K562 (cell line): ENCODE data around the gene RABL6. TPM values are rescaled to one million over a fixed set of nuclear protein-coding genes. Genes with fewer than 3 reads are reported as not detected.

Experiments
- ARID1B ChIP-seq: fragments of 450-650 bp; IDR thresholded peaks from 2 replicates; pipeline ENCODE4 v1.6.1; 2016; ENCODE audit warnings: antibody characterized with exemption, mild to moderate bottlenecking, inconsistent platforms
- ERF ChIP-seq: fragments of 450-650 bp; formaldehyde crosslinking; IDR thresholded peaks from 2 replicates; pipeline ENCODE4 v1.4.0; 2020; ENCODE audit warnings: mild to moderate bottlenecking, mixed read lengths
- FOXP1 ChIP-seq: sonication (generic); formaldehyde crosslinking; IDR thresholded peaks from 2 replicates; pipeline ENCODE4 v1.8.0; 2022; ENCODE audit warnings: mild to moderate bottlenecking, missing genetic modification reagents
- GTF2E2 ChIP-seq: fragments of 200-800 bp; sonication (Bioruptor generic); IDR thresholded peaks from 2 replicates; pipeline ENCODE4 v1.6.1; 2016; ENCODE audit warnings: missing genetic modification characterization, missing compliant biosample characterization
- HDAC1 ChIP-seq, 2 experiments: fragments of 450-650 bp; IDR thresholded peaks; 2 replicates each; pipeline ENCODE4 v1.6.1; 2016 to 2017; ENCODE audit warnings: inconsistent platforms in 1 of 2, mild to moderate bottlenecking in 1 of 2, moderate library complexity in 1 of 2
- HDGF ChIP-seq: fragments of 450-650 bp; IDR thresholded peaks from 2 replicates; pipeline ENCODE4 v1.6.1; 2016
- L3MBTL2 ChIP-seq: fragments of 450-650 bp; IDR thresholded peaks from 2 replicates; pipeline ENCODE4 v1.6.1; 2016; ENCODE audit warnings: mild to moderate bottlenecking, moderate library complexity
- LEF1 ChIP-seq: fragments of 450-650 bp; IDR thresholded peaks from 2 replicates; pipeline ENCODE4 v1.6.1; 2016; ENCODE audit warnings: mild to moderate bottlenecking
- MECOM ChIP-seq: fragments of 250-450 bp; sonication (Bioruptor Pico); IDR thresholded peaks from 2 replicates; pipeline ENCODE4 v1.8.0; 2022; ENCODE audit warnings: inconsistent platforms
- MTA2 ChIP-seq: fragments of 450-650 bp; IDR thresholded peaks from 2 replicates; pipeline ENCODE4 v1.6.1; 2016; ENCODE audit warnings: low read depth
- NCOR1 ChIP-seq: fragments of 450-650 bp; IDR thresholded peaks from 2 replicates; pipeline ENCODE4 v1.6.1; 2016; ENCODE audit warnings: mild to moderate bottlenecking, moderate library complexity
- NFRKB ChIP-seq: fragments of 450-650 bp; IDR thresholded peaks from 2 replicates; pipeline ENCODE4 v1.6.1; 2016; ENCODE audit warnings: low read depth
- RBBP5 ChIP-seq: fragments of 200-600 bp; sonication (generic); IDR thresholded peaks from 2 replicates; pipeline ENCODE4 v1.6.1; 2012; ENCODE audit warnings: borderline replicate concordance, mild to moderate bottlenecking, low read length, control low read depth, inconsistent platforms; ENCODE audit not compliant: insufficient read depth, poor library complexity, severe bottlenecking
- RNF2 ChIP-seq: sonication (generic); IDR thresholded peaks from 2 replicates; pipeline ENCODE4 v1.6.1; 2016
- SOX6 ChIP-seq: fragments of 450-650 bp; IDR thresholded peaks from 2 replicates; pipeline ENCODE4 v1.6.1; 2014; ENCODE audit warnings: mild to moderate bottlenecking
- TAL1 ChIP-seq: fragments of 450-650 bp; IDR thresholded peaks from 2 replicates; pipeline ENCODE4 v1.6.1; 2016; ENCODE audit warnings: mild to moderate bottlenecking
- TRIM24 ChIP-seq, 2 experiments: fragments of 450-650 bp; IDR thresholded peaks; 2 replicates each; pipeline ENCODE4 v1.6.1; 2016
- ZEB2 ChIP-seq: fragments of 450-650 bp; IDR thresholded peaks from 2 replicates; pipeline ENCODE4 v1.6.1; 2016
- ZFP1 ChIP-seq: fragments of 450-650 bp; formaldehyde crosslinking; IDR thresholded peaks from 2 replicates; pipeline ENCODE4 v1.4.0; 2020; ENCODE audit warnings: mild to moderate bottlenecking, mixed read lengths
- ZNF263 ChIP-seq: sonication (generic); formaldehyde crosslinking; IDR thresholded peaks from 2 replicates; pipeline ENCODE4 v1.8.0; 2022; ENCODE audit warnings: mild to moderate bottlenecking, missing genetic modification reagents, borderline replicate concordance
- polyA plus RNA-seq, 8 experiments: library from polyadenylated mRNA; depleted of rRNA in 4 of 8; stranded (reverse) in 5 of 8; unstranded in 3 of 8; fragments of >200 nt; fragmentation: Nextera tagmentation in 2 of 8; fragmentation: Illumina TruSeq in 1 of 8; extraction: Ambion mirVana in 2 of 8; extraction: Trizol in 1 of 8; gene quantifications; 2 replicates each; pipeline versions ENCODE4 v1.2.1 to v1.2.3, GENCODE V29; 2011 to 2014; ENCODE audit warnings: inconsistent platforms in 1 of 8, missing spikeins in 1 of 8
- total RNA-seq, 7 experiments: library from RNA; depleted of rRNA in 6 of 7; stranded (reverse); fragments of >200 nt in 6 of 7; fragmentation: Illumina TruSeq in 2 of 7; extraction: Trizol in 2 of 7; gene quantifications; 2 replicates each; pipeline versions ENCODE4 v1.2.1 to v1.2.3, GENCODE V29; 2011 to 2021; ENCODE audit warnings: low replicate concordance in 1 of 7
- TF ChIP-seq, protein P1 (sequence below), 2 experiments: fragments of 450-650 bp; conservative IDR thresholded peaks; 2 replicates each; pipeline ENCODE4 v1.6.1; 2017; ENCODE audit warnings: mild to moderate bottlenecking in 2 of 2, moderate library complexity in 2 of 2
- TF ChIP-seq, protein P2 (sequence below): sonication (generic); IDR thresholded peaks from 2 replicates; pipeline ENCODE4 v1.6.1; 2016
- TF ChIP-seq, protein P3 (sequence below): fragments of 450-650 bp; IDR thresholded peaks from 2 replicates; pipeline ENCODE4 v1.6.1; 2017; ENCODE audit warnings: antibody characterized with exemption, mild to moderate bottlenecking

RABL6 gene
- total and polyA plus RNA-seq, 9 of the 15 experiments (the other 6 are each of a cell fraction or from before 2014, with no cell fraction given), result 5.6 to 181 (median 84.5) TPM

DNA sequence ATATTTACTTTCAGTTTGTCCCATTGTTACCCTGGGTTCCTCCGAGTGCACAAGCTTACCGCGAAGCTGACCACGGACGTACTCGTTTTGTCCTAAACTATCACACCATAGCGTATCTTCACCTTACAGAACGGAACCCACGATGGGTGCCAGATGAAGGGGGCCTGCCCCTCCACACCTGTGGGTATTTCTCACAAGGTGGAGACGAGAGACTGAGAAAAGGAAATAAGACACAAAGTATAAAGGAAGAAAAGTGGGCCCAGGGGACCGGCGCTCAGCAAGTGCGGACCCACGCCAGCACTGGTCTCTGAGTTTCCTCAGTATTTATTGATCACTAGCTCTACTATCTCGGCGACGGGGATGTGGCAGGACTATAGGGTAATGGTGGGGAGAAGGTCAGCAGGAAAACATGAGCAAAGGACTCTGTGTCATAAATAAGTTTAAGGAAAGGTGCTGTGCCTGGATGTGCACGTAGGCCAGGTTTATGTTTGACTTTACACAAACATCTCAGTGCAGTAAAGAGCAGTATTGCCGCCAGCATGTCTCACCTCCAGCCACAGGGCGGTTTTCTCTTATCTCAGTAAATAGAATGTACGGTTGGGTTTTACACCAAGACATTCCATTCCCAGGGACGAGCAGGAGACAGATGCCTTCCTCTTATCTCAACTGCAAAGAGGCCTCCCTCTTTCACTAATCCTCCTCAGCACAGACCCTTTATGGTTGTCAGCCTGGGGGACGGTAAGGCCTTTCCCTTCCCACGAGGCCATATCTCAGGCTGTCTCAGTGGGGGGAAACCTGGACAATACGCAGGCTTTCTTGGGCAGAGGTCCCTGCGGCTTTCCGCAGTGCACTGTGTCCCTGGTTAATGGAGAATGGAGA lies 18.9 kb upstream of the RABL6 start (continued):
- TF ChIP-seq, protein P1, sequence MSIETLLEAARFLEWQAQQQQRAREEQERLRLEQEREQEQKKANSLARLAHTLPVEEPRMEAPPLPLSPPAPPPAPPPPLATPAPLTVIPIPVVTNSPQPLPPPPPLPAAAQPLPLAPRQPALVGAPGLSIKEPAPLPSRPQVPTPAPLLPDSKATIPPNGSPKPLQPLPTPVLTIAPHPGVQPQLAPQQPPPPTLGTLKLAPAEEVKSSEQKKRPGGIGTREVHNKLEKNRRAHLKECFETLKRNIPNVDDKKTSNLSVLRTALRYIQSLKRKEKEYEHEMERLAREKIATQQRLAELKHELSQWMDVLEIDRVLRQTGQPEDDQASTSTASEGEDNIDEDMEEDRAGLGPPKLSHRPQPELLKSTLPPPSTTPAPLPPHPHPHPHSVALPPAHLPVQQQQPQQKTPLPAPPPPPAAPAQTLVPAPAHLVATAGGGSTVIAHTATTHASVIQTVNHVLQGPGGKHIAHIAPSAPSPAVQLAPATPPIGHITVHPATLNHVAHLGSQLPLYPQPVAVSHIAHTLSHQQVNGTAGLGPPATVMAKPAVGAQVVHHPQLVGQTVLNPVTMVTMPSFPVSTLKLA (conservative IDR thresholded peaks at IDR 0.05), result peak; percentile 46 to 51; a peak in 3 of 4 replicates
- 0 out of 2 replicates have a peak, but pooled peaks have one; percentile 54 for TF ChIP-seq NFRKB
- peak; percentile 29; the same call in 1 of the 2 replicates for TF ChIP-seq ZNF263 (CRISPR knock-in tag)
- TF ChIP-seq MTA2, result peak; percentile 45; the same call in 1 of the 2 replicates
- TF ChIP-seq NCOR1, result peak; percentile 83
- TF ChIP-seq RNF2, result peak; percentile 71; the same call in 1 of the 2 replicates
- peak; percentile 74 for TF ChIP-seq TAL1
- peak; percentile 56 for TF ChIP-seq RBBP5
- TF ChIP-seq ZEB2, result peak; percentile 71; the same call in 1 of the 2 replicates
- peak in 1 of 2 experiments; percentile 50; a peak in 1 of 4 replicates for TF ChIP-seq HDAC1 (IDR thresholded peaks at IDR 0.05)
- TF ChIP-seq MECOM (CRISPR knock-in tag), result peak; percentile 25; the same call in 1 of the 2 replicates
- TF ChIP-seq SOX6, result peak; percentile 75
- peak; percentile 84 for TF ChIP-seq ARID1B
- TF ChIP-seq L3MBTL2, result peak; percentile 46; the same call in 1 of the 2 replicates
- 0 out of 2 replicates have a peak, but pooled peaks have one; percentile 2 for TF ChIP-seq ZFP1
- peak; percentile 35 to 46; a peak in 1 of 4 replicates for TF ChIP-seq TRIM24 (IDR thresholded peaks at IDR 0.05)
- TF ChIP-seq ERF (CRISPR knock-in tag), result 0 out of 2 replicates have a peak, but pooled peaks have one; percentile 33
- TF ChIP-seq GTF2E2, result peak; percentile 69; the same call in 1 of the 2 replicates
- peak; percentile 83 for TF ChIP-seq LEF1
- TF ChIP-seq, protein P2, sequence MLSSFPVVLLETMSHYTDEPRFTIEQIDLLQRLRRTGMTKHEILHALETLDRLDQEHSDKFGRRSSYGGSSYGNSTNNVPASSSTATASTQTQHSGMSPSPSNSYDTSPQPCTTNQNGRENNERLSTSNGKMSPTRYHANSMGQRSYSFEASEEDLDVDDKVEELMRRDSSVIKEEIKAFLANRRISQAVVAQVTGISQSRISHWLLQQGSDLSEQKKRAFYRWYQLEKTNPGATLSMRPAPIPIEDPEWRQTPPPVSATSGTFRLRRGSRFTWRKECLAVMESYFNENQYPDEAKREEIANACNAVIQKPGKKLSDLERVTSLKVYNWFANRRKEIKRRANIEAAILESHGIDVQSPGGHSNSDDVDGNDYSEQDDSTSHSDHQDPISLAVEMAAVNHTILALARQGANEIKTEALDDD, result peak; percentile 34; the same call in 1 of the 2 replicates
- peak; percentile 39; the same call in 1 of the 2 replicates for TF ChIP-seq FOXP1 (CRISPR knock-in tag)
- TF ChIP-seq, protein P3, sequence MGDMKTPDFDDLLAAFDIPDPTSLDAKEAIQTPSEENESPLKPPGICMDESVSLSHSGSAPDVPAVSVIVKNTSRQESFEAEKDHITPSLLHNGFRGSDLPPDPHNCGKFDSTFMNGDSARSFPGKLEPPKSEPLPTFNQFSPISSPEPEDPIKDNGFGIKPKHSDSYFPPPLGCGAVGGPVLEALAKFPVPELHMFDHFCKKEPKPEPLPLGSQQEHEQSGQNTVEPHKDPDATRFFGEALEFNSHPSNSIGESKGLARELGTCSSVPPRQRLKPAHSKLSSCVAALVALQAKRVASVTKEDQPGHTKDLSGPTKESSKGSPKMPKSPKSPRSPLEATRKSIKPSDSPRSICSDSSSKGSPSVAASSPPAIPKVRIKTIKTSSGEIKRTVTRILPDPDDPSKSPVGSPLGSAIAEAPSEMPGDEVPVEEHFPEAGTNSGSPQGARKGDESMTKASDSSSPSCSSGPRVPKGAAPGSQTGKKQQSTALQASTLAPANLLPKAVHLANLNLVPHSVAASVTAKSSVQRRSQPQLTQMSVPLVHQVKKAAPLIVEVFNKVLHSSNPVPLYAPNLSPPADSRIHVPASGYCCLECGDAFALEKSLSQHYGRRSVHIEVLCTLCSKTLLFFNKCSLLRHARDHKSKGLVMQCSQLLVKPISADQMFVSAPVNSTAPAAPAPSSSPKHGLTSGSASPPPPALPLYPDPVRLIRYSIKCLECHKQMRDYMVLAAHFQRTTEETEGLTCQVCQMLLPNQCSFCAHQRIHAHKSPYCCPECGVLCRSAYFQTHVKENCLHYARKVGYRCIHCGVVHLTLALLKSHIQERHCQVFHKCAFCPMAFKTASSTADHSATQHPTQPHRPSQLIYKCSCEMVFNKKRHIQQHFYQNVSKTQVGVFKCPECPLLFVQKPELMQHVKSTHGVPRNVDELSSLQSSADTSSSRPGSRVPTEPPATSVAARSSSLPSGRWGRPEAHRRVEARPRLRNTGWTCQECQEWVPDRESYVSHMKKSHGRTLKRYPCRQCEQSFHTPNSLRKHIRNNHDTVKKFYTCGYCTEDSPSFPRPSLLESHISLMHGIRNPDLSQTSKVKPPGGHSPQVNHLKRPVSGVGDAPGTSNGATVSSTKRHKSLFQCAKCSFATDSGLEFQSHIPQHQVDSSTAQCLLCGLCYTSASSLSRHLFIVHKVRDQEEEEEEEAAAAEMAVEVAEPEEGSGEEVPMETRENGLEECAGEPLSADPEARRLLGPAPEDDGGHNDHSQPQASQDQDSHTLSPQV, result 0 out of 2 replicates have a peak, but pooled peaks have one; percentile 7
- 0 out of 2 replicates have a peak, but pooled peaks have one; percentile 39 for TF ChIP-seq HDGF
